GM19035 (cell line): ENCODE data around the gene ENTPD7.

Source experiments
- ATAC-seq: cut with Tn5 transposase; IDR thresholded peaks from one replicate; pipeline ENCODE4 v1.9.1; 2021; ENCODE audit not compliant: unreplicated experiment

Gene ENTPD7

GRCh38 chr10:99647601-99648151 lies 11.6 kb upstream of the ENTPD7 start:
- no peak for ATAC-seq

GRCh38 chr10:99648717-99649116 lies 10.6 kb upstream of the ENTPD7 start:
- no peak for ATAC-seq

DNA sequence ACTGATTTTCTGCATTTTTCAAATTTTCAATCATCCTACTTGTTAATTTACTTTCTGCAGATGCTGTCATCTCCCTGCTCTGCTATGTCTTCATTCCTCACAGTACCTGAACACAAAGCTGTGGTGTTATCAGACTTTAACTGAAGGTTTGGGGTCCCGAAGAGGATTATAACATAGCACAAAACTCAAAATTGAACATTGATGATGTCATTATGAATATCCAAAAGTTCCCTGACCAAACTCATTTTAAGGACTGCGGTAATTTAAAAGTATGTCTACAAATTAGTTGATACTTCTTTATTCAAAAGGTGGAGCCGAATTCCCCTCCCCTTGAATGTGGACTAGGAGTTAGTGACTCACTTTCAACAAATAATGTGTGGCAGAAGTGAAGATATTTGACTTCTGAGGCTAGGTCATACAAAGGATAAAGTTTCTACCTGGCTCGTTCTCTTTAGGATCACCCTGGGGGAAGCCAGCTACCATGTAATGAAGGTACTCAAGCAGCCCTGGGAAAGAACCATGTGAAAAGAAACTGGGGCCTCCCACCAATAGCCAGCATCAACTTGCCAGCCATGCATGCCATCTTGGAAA lies 6.4 kb upstream of the ENTPD7 start:
- no peak for ATAC-seq

- ATAC-seq, result no peak
Measured at GRCh38 chr10:99654390-99655175, 4.7 kb upstream of the ENTPD7 start.

DNA sequence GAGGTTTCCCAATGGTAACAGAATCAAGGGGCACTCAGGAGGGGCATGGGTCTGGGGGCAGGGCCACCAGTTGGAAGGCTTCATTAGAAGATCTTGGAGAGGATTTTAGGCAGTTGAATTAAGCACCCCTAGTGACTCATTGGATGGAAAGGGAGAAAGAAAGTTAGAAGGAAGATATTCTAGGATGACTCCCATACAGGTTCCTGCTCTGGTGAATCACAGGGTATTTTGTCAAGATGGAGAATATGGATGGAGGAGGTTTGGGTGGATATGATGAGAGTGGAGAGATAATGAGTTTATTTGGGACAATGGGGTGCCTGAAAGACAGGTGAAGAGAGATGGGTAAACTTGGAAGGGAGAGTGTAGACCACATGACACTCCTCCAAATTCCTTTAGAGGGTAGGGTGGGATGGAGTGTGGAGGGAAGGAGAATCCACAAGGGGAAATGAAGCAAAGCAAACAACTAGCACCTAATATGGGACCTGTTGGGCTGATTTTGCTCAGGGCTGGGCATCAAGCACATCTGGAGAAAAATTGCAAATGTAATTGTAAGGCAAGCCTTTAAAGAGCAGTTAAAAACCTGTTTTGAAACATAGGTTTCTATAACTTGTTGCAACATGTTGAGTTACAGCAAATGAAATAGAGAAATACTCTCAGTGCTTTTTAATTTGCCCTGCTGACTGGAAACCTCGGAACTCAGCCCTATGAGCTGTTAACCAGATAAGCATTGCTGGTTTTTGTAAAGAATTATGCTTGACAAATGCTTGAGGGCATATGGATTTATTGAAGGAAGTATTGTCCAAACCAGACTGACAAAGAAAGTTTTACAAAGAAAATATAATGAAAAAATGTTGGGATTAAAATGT lies 2.9 kb upstream of the ENTPD7 start:
- ATAC-seq, result no peak

- no peak for ATAC-seq
Measured at GRCh38 chr10:99658622-99659030, 683 bp upstream of the ENTPD7 start.

GRCh38 chr10:99659868-99660366 lies 608 bp downstream of the ENTPD7 start:
- no peak for ATAC-seq

DNA sequence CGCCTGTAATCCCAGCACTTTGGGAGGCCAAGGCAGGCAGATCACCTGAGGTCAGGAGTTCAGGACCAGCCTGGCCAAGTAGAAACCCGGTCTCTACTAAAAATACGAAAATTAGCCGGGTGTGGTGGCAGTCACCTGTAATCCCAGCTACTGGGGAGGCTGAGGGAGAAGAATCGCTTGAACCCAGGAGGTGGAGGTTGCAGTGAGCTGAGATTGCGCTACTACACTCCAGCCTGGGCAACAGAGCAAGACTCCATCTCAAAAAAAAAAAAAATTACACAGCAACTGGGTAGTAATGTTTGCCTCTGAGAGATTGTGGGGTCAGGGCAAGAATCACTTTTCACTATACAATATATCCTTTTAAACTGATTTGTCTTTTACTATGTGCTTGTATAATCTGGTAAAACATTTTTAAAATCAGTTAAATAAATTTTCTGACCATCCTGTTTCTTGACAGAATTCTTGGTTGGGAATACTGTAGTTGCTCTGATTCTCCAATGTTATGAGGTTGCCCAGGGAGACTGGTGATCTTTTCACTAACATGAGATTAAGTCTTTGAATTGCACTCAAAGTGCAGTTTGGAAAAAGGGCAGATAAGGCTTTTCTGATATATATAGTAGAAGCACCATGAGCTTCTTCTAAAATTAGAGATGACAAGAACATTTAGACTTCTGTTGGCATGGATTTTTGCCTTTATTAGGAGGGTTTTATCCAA lies 1.5 kb downstream of the ENTPD7 start:
- ATAC-seq, result no peak

DNA sequence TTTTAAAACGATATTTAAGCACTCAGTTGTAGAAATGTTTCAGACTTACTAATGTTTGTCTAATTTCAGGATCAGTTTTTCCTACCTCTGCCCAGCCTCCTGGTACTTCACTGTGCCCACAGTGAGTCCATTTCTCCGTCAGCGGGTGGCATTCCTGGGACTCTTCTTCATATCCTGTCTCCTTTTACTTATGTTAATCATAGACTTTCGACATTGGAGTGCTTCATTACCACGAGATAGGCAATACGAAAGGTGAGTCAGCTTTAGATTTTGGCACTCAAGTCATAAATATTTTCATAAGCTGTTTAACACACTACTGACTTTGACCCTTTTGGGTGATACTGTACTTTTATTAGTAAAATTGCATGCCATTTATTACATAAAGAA lies 2.1 kb downstream of the ENTPD7 start:
- no peak for ATAC-seq

- ATAC-seq, result no peak
Measured at GRCh38 chr10:99665304-99665703, 6.0 kb downstream of the ENTPD7 start.

DNA sequence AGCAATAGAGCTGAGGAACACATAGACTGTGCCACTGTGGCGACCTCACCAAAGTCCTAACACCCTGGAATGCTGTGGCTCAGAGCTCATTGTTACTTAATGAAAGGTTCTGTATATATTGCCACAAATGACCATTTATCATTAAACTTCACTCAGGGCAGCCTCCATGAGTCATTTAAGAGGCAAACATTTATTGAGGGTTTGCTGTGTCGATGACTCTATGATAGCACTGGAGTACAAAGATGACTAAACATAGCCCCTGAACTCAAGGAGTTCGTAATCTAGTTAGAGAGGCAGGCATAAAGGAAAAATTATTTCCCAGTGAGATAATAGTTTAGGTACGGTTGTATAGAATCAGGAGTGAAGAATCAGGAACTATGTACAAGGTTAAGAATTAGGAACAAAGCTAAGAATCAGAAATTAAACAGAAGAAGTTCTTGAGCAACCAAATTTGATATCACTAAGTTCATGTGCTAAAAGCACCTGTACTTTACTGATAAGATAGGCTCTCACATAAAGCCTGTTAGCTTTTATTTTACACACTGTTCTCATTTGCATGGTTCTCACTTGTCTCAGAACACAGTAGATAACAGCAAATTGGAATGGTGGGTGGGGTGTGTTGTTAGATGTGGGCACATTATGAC lies 7.9 kb downstream of the ENTPD7 start:
- no peak for ATAC-seq

GRCh38 chr10:99671386-99671785 lies 12.1 kb downstream of the ENTPD7 start:
- ATAC-seq, result no peak

GRCh38 chr10:99672884-99673283 lies 13.6 kb downstream of the ENTPD7 start:
- no peak for ATAC-seq

DNA sequence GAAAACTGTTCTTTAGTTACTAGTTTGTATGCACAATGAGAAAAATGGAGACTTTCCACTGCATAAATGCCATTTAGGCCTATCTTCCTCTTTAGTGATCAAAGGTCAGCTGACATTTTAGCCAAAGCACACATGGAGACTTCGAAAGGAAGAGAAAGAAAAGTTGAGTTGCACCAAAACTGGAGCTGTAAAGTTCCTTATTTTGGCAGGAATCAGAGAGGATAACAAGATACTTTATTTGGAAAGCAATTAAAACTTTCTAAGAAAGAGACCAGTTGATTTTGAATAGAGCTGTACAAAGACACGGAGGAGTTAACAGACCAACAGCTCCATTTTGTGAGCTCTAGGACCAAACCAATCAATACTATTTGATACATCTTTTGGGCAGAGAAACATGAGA lies 14.2 kb downstream of the ENTPD7 start:
- no peak for ATAC-seq

DNA sequence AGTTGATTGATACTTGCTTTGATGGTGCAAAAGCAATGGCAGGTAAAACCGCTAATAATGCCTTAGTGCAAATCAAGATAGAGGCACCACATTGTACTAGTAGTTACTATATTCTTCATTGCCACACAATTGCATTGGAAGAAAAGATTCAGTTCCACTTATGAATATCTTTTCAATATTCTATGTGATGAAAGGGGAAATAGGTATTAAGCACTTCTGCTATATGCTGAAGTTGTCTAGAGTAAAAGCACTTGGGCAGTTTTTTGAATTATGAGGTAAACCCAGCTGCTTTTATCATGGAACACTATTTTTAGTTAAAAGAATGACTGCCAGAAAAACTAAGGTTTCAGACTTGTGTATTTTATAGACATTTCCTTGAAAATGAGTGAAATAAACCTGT lies 15.5 kb downstream of the ENTPD7 start:
- ATAC-seq, result no peak

DNA sequence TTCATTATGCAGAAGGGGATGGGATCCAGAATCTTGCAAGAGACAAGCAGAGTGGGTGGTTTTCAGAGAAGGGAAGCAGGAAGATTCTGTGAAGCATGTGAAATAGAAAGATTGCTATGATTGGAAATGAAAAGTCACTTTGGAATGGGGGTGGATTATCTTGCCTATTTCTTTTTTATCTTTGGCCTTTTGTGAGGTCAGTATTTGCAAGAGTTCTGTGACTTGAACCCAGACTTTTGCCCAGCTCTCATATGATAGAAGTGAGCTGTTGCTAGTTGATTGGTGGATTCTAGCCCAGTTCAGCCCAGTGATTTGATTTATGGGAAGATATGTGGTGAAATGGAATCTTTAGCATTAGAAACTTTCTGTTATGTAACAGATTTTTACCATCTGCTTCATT lies 17.1 kb downstream of the ENTPD7 start:
- ATAC-seq, result no peak

DNA sequence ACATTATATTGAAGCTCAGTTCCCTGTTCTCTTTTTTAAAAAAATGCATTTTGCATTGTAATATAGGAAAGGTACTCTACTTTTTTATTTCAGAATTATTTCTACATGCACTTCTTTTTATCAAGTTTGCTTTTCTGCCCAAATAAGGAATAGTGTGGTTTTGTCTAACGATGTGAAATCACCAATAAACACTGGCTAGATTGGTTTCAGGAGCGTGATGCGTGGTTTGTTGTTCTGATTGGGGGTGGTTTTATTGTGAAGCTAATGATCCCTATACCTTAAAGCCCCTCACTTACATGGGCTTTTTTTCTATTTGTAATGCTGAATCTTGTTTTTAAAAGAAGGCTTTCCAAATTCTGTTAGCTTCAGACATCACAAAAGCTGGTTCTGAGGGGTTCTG lies 17.6 kb downstream of the ENTPD7 start:
- ATAC-seq, result no peak

GRCh38 chr10:99678921-99679320 lies 19.6 kb downstream of the ENTPD7 start:
- no peak for ATAC-seq

DNA sequence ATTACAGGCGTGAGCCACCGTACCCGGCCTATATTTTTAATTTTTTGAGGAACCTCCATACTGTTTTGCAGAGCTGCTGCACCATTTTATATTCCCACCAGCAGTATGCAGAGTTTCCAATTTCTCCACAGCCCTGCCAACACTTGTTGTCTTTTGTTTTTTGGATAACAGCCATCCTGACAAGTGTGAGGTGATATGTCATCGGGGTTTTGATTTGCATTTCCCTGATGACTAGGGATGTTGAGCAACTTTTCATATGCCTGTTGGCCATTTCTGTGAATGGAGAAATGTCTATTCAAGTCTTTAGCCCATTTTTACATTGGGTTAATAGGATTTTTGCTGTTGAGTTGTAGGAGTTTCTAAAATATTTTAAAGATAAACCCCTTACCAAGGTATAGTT lies 22.2 kb downstream of the ENTPD7 start:
- no peak for ATAC-seq

- no peak for ATAC-seq
Measured at GRCh38 chr10:99682032-99682431, 22.7 kb downstream of the ENTPD7 start.
